Stimulated activated CD4-positive, alpha-beta T cell treated with anti-CD3 and anti-CD28 coated beads, Interleukin-4, amount 100 ng/mL, for 48 hours (primary cell): ENCODE data around the gene ITPRID1.
"Not testable (repeated sequence)": the region's sequence is repeated elsewhere in the genome, so short reads cannot be mapped to it uniquely, and the experiment has no call there.

Experiments used
- DNase-seq, 2 donors: peaks; one replicate each; pipeline ENCODE4 v3.0.0-alpha.2; 2020; ENCODE audit warnings: low read depth in 2 of 2

The ITPRID1 gene

DNA sequence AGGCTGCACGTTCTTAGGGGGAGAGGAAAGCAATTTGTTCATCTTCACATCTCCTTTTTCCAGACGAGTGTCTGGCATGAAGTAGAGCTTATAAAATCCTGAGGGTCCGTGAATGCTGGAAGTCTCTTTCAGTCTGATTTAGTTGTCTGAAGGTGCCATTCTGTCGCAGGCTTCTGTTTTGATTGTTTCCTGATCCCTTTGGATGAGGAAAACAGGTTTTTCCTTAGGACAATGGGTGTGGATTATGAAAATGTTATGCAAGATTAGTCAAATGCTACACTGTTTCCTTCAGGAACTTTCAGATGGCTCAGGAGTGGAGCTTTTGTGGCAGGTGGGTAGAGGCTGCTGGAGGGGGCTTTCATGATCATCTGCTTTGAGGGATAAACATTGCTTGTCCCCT is at the start of gene ITPRID1:
TSS of gene ITPRID1 (plus strand) at position 301 of the 400 bp plus-strand sequence. CDS start 38,935 bp downstream, outside the sequence.
- DNase-seq: no peak

DNA sequence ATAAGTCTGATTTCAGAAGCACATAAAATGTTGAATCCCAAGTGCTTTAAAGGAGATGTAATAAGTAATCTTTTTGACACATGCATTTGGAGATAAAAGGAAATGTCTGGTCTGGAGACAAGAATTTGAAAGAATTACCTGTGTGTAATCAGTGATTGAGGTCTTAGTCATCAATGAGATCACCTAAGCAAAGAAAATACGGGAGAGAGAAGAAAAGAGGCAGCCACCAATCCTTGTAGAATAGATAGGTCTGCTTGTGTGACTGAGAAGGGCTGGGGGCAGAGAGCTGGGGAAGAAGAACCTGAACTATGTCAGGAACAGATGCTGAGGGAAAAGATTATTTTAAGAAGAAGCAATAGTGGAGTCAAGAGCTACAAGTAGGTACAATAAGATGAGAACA is 49.3 kb upstream of the ITPRID1 start:
- DNase-seq: no peak

DNA sequence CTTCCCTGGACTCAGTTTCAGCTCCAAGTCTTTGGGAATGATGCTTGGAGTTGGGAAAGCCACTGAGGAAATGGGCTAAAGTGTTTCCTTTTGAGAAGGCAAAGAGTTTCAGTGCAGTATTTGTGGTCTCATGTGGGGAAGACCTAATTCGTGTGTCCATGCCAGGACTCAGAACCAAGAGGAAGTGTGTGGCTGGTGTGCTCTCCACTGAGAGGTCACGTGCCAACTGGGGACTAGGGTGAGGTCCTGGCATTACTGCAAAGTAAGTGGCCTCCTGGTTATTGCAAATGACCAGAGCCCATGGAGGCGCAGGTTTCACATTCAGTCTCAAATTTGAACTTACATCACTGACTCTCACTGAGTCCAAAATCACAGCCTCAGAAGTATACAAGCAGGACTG is 48.6 kb upstream of the ITPRID1 start:
- DNase-seq: no peak

DNA sequence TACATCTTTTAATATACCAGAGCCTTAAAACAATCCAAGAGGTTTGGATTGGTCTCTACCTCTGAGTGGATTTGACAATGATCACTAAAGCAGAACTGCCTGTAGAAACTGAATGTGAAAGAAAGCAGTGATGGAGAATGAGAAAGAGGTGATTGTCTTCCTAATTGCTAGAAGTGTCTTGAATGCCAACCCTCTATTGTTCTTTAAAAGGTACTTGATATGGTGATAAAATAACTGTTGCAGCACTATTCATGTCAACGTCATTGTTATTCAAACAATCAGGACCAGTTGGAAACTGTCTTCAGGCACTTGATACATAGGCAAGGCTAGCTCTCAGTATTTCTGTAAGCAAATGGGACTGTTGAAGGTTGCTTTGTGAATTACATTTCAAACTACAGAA is 47.9 kb upstream of the ITPRID1 start:
- no peak for DNase-seq

DNA sequence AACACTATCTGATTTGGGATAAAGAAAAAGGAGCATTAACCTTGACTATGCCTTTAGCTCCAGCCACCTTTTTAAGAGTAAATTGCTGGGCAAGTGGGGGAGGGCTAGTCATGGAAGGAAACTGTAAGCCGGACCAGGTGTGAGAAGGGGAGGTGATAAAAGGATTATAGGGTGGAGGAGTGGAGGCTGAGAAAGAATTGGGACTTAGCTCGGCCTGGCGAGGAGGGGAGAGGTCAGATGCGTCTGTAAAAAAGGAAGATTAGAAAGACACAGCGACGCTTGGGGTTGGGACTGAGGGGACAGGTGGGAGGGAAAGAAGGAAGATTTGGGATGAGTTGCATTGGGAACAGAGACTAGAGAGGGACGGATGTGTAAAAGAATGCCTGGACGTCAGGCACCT is 43.0 kb upstream of the ITPRID1 start:
- not testable (repeated sequence) for DNase-seq

DNA sequence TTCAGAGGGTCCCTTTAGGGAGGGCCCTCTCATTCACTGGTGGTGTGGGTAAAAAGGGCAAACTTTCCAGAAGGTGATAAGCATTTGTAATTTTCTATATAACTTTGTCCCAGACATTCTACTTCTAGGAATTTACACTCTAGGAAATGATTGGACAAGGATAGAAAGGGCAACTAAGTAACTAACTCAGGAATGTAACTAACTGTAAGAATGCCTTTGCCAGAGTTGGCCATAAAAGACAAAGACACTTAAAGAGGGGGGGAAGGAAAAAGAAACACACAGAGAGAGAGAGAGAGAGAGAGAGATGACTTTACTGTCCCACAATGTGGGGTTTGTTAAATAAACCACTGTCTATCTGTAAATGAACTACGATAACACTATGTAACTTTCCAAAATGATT is 38.5 kb upstream of the ITPRID1 start:
- no peak for DNase-seq

DNA sequence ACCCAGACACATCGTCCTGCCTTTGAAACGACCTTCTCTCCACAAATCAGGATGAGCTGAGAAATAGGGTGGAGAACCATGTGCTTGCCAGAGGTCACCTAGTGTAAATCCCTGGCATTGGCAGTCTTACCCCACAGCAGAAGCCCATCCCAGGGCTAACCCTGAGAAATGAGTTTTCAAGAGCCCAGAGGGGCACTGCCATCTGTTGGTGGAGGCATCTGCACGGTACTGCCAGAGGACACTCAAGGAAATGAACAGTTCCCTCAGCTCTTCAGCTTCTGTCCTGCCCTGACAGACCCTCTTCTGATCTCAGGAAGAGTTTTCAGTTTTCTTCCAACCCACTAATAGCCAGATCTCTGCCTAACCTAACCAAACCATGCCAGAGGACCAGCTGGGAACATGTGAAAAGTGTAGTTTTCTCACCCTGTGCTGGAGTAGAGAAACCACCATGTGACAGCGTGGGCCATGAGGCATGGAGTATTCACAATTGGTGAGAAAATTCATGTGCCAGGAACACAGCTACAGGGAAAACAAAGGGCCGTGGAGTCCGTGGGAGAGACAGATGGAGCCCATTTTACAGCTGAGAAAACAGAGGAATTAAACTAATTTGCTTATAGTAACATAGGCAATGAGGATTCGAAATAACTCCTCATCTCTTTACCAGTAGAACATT is 37.7 kb upstream of the ITPRID1 start:
- no peak for DNase-seq

DNA sequence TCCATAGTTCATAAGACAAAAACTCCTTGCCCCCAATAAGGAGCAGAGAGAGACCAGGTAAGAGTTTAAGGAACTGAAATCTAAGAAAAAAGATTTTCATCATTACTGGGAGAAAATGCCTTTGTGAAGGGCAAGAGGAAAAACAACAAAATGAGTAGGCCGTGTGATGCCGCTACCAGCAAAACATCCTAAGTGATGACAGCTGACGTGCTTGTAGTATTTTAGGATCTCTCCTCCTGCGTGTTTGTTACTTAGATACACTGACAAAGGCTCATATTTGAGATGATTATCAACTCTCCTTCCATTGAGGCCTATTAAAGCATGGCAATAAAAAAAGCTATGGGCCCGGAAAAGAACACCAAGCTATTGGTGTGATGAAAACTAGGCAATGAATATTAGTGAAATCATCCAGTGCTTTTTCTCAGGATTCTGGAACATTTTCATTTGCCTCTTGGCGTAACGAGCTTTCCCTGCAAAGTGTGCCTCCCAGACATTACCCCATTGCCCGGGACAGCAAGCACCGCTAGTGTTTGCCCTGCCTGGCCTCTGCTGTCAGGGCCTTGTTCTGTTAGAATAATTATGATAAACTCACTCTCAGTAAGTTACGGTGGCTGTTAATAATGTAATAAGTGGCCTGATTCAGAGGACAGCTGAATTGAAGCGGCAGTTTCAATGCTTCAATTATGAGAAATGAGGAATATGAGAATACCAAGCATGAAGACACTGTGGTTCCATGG is 36.8 kb upstream of the ITPRID1 start:
- DNase-seq: no peak

DNA sequence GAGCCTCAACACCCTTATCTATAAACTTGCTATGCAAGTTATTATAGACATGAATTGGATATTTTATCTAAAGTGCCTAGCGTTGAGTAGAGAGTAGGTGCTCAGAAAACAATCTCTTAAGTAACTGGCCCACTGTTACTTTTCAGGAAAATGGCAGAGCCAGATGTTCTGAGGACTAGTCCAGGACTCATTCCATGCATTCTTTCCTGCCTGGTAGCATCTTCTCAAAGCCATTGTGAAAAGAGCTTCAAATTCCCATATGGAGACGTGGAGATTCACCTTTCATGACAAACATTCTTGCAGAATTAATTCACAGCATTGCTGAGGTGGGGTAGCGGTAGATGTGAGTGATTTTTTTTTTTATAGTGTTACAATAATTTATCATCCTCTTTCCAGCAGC is 35.9 kb upstream of the ITPRID1 start:
- no peak for DNase-seq

DNA sequence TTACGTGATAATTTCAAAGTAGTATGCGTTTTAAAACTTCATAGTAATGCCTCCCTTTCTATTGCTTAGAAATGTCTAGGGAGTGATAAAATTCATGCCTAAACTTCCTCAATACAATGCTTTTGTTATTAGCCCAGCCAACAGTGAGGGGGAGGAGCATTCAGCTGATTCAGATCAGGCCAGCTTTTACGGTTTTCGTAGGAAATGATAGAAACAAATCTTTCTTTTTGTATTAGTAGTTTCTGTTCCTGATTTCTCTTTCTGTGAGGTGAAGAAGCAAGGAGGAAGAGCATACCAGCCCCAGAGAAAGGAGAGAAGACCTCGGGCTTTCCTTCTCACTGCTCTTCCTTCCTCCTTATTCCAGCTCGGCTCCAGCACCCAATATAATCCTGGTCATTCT is 35.2 kb upstream of the ITPRID1 start:
- DNase-seq: no peak

DNA sequence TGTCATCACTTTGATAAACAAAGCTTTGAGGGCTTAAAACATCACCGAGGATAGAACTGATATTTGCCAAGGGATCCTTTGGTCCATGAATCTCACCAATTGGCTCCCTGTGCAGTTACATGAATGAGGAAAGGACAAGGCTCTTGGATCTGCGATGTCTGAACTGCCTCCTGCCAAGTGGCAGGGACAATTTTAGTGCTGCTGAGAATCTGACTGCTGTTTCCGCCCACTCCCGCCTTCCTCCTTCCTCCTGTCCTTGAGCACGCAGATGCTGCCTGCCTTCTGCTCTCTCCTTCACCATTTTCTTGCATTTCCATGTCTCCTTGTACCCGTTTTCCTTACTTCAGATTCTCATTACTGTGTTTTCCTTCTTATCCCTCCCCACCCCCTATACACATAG is 26.8 kb upstream of the ITPRID1 start:
- DNase-seq: no peak

DNA sequence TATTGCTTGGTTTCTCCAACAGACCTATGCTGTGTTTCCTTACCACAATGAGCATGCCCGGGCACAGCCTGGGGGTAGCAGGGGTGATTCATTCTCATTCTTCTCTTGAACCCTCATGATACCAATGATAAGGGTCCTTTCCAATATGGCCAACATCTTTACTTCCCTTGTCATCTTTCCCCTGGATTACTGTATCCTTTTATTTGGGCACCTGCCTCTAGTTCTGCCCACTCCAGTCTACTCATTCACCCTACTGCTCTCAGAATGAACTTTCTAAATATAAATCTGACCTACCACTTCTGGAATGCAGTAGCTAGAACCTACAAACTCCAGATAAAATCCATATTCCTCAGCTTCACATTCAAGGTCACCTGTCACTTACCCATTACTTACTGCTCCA is 26.4 kb upstream of the ITPRID1 start:
- DNase-seq: no peak

DNA sequence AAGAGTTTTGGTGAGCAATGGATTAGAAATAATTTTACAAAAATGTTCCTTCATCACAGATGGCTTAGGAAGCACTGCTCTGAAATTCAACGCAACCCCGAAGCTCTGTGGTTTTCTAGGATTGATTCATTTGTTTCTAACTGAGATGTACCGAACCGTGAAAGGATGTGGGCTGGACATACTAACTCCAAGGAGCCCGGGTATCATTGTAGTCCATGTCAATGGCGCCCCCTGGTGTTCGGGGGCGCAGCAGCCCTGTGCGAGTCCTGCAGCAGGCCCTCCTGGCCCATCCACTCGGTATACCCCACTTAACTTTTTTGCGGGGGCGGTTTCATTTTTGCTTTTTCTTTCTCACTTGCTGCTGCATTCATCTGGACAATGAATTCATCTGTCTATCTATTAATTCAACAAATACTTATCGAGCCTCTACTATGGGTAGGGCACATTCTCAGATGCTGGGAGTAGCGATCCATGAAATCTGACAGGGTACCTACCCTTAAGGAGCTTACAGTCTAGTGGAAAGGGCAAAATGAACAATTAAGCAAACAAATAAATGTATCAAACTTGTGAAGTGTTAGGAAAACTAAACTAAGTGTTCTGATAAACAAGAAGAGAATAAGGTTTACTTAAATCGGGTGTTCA is 25.2 kb upstream of the ITPRID1 start:
- DNase-seq: peak; percentile 33 to 36

DNA sequence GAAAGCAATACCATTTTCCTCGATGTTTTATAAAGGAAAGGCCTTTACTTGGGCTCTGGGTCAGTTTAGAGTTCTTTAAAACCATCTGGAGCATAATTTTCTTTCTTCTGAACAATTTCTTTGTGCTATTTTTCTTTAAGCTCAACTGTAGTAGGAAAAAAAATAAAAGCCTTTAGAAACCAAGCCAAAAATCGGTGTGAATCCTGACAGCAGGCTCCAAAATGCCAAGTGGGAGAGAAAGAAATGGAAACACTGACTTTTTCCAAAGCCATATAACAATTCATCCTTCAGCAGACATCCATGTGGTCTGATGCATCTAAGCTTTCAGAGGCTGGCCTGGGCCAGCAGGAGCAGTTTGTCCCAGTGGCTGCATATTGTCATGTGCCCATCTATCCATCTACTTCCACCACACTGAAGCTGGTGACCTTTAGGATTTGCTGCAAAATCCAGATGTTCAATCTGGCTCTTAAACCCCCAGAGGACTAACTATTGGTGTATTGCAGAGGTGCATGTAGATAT is 23.0 kb upstream of the ITPRID1 start:
- no peak for DNase-seq

DNA sequence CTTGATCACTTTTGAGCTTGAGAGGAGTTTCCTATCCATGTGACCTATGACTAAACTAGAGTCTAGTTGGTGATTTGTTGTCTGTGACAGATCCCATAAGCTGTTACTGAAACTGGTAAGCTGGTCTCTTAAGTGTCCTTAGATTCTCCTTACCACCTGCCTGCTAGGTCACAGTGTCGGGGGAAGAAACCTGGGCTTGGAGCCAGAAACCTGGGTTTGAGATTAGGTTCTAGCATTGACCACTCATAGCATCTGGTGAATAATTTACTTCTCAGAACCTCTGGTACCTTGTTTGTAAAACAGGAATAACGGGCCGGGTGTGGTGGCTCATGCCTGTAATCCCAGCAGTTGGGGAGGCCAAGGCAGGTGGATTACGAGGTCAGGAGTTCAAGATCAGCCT is 21.8 kb upstream of the ITPRID1 start:
- DNase-seq: no peak

DNA sequence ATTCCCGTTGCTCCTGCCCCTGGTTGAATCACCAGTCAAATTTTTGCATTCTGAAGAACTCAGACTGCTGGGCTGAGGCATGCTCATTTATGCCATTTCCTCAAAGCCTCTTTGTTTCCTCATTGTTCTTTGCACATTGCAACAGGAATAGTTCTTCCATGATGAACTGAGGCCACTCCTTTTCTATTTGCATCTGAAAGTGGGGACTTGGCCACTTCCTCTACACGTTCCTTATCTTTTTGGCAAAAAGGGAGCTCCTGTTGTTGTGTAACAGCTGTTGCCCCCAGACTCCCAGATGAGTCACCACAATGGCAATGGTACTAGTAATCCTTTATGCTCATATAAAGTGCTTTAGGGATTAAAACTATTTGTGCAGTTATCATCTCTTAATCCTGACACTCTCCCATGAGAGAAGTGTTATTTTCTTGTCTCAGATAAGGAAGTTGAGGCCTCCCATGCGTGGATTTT is 20.1 kb upstream of the ITPRID1 start:
- no peak for DNase-seq

DNA sequence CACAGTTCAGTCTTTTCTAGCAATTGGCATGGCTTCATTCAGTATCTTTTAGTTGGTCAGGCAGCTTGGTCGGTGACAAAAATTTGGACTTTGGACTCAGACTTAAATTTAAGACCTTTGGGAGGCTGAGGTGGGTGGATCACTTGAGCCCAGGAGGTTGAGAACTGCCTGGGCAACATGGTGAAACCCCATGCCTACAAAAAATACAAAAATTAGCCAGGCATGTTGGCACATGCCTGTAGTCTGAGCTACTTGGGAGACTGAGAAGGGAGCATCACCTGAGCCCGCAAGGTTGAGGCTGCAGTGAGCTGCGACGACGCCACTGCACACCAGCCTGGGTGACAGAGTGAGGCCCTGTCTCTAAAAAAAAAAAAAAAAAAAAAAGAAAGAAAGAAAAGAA is 19.5 kb upstream of the ITPRID1 start:
- DNase-seq: no peak

DNA sequence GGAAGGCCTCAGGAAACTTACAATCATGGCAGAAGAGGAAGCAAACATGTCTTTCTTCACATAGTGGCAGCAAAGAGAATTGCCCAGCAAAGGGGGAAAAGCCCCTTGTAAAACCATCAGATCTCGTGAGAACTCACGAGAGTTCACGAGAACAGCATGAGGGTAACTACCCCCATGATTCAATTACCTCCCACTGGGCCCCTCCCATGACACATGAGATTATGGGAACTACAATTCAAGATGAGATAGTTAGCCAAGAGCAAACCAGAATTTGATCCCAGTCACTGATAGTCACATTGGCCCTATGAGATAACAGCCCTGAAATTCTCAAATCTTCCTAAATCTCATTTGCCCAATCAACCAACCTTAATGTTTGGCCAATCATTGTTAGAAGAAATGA is 18.2 kb upstream of the ITPRID1 start:
- no peak for DNase-seq

DNA sequence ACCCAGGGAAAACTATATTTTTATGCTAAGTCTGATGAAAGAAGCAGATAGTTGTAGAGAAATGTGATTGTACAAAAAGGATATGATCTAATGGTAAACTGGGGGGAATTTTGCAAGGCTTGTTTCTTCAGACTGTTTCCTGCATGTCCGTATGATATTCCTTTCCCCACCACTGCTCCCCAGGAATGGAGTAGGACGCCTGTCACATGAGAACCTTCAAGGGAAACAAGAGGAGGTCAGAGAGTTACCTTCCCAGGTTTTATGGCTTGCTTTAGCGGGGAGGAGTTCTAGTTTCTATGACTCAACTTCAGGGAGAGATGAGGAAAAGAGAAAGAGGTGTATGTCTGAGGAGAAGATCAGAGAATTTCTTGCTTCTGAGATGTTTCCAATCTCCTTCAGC is 16.4 kb upstream of the ITPRID1 start:
- no peak for DNase-seq

DNA sequence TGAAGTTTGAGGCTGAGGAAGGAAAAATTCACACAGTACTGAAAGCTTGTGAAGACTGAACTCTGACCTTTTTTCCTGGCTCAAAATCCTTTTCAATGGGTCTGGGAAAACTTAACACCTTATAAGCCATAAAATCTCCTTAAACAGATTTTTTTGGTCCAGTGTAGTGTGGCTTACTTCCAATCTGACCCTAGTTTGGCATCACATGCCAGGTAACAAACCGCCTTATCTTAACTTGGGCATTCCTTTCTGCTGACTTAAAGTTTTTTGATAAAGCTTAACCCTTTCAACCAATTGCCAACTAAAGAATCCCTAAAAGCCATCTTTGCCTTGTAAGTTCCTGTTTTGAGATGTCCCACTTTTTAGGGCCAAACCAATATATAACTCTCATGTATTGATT is 13.2 kb upstream of the ITPRID1 start:
- no peak for DNase-seq

DNA sequence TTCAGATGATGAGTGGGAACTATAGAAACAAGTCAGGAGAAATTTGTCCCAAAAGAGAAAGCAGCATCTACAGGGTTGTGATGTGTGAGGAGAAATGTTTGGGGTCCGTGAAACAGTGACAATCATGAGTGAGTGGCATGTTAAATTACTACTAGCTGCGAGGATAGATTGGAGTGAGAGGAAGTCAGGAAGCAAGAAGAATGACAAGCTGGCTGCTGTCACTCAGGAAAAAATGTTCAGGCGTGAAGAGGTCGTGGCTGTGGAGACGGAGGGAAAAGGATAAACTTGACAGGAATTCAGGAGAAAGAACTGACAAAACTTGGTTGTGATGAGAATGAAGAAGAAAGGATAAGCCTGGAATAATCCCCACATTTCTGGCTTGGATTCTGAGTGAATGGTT is 5.1 kb upstream of the ITPRID1 start:
- no peak for DNase-seq

DNA sequence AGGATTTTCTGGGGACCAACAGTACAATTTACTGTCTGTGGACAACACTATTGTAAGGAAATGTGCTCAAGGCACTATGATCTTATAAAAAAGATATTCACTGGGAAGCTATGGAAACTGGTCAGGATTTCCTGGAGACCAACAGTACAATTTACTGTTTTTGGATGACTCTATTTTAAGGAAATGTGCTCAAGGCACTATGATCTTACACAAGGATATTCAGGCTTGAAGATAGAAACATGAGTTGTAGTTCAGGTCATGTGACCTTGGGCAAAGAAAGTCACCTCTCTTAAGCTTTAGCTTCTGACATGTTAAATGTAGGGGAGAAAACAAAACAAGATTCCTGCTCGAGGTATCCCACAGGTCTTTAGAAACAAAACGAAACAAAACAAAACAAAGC is 1.7 kb upstream of the ITPRID1 start:
- DNase-seq: no peak
